ENCODE results near the gene VSTM2L.

- TF ChIP-seq CTCF (IDR thresholded peaks at IDR 0.05; ENCODE audit: low read length) (no peak), EZH2 (IDR thresholded peaks at IDR 0.05; ENCODE audit: borderline replicate concordance, low read length) (no peak)
Measured at GRCh38 chr20:37863289-37863688, 39.6 kb upstream of the VSTM2L start.

Measured in OCI-LY1 (cell line).